Stimulated activated CD4-positive, alpha-beta T cell treated with anti-CD3 and anti-CD28 coated beads, Interleukin-4, amount 100 ng/mL, for 1 hour (primary cell): ENCODE measurements around the gene CD151.
A peak's percentile ranks its signal among the peaks of the same experiment; 100 is the strongest.

Source experiments
- DNase-seq: peaks from one replicate; pipeline ENCODE4 v3.0.0-alpha.2; 2020

CD151 gene

GRCh38 chr11:829847-830294, 2.9 kb upstream of the CD151 start:
- no peak for DNase-seq

- DNase-seq, result peak; percentile 61
Measured at GRCh38 chr11:830295-831117, 2.2 kb upstream of the CD151 start.

- DNase-seq, result no peak
Measured at GRCh38 chr11:831118-831864, 1.5 kb upstream of the CD151 start.

- no peak for DNase-seq
Measured at GRCh38 chr11:831961-832528, 707 bp upstream of the CD151 start.

GRCh38 chr11:833114-833791, 501 bp downstream of the CD151 start:
- DNase-seq, result no peak

- DNase-seq, result no peak
Measured at GRCh38 chr11:833849-834311, 1.1 kb downstream of the CD151 start.

GRCh38 chr11:834371-835316, 1.9 kb downstream of the CD151 start:
- DNase-seq, result no peak

GRCh38 chr11:836274-836673, 3.5 kb downstream of the CD151 start:
- DNase-seq, result no peak

GRCh38 chr11:836700-837099, 3.9 kb downstream of the CD151 start:
- DNase-seq, result no peak

- DNase-seq, result no peak
Measured at GRCh38 chr11:837189-837989, 4.6 kb downstream of the CD151 start.

- DNase-seq, result no peak
Measured at GRCh38 chr11:837990-838307, 5.2 kb downstream of the CD151 start.

GRCh38 chr11:838441-839279, 5.9 kb downstream of the CD151 start:
- no peak for DNase-seq

GRCh38 chr11:839280-839623, 6.5 kb downstream of the CD151 start:
- DNase-seq, result no peak

- DNase-seq, result no peak
Measured at GRCh38 chr11:839875-840617, 7.3 kb downstream of the CD151 start.

- DNase-seq, result no peak
Measured at GRCh38 chr11:841981-842369, 9.2 kb downstream of the CD151 start.

GRCh38 chr11:842370-843002, 9.7 kb downstream of the CD151 start, which contains the start of the genes POLR2L and TSPAN4:
TSS of gene POLR2L (minus strand) at chr11:842529. CDS start at chr11:842508, 21 bp downstream.
TSS of gene TSPAN4 (plus strand) at chr11:842852. CDS start at chr11:850305, 7,453 bp downstream.
- DNase-seq, result peak; percentile 92

- no peak for DNase-seq
Measured at GRCh38 chr11:843086-843734, 10.5 kb downstream of the CD151 start.
